WTC11 (cell line): ENCODE results near the gene BORCS5.

Experiments
- CBFB ChIP-seq: sonication (generic); formaldehyde crosslinking; IDR thresholded peaks from 2 replicates; pipeline ENCODE4 v1.8.1; 2022; ENCODE audit warnings: mild to moderate bottlenecking, low read depth, missing genetic modification reagents
- ERG ChIP-seq: fragments of 250-450 bp; sonication (Bioruptor Pico); IDR thresholded peaks from 2 replicates; pipeline ENCODE4 v1.8.0; 2021; ENCODE audit warnings: mild to moderate bottlenecking
- ETV6 ChIP-seq: sonication (generic); formaldehyde crosslinking; IDR thresholded peaks from 2 replicates; pipeline ENCODE4 v1.8.1; 2022; ENCODE audit warnings: mild to moderate bottlenecking, missing genetic modification reagents
- FOXJ3 ChIP-seq: sonication (generic); formaldehyde crosslinking; IDR thresholded peaks from 2 replicates; pipeline ENCODE4 v1.9.0; 2021; ENCODE audit warnings: missing genetic modification reagents, mild to moderate bottlenecking, borderline replicate concordance
- MAX ChIP-seq: sonication (generic); formaldehyde crosslinking; IDR thresholded peaks from 2 replicates; pipeline ENCODE4 v1.8.0; 2022; ENCODE audit warnings: mild to moderate bottlenecking, missing genetic modification reagents
- SP1 ChIP-seq: sonication (generic); formaldehyde crosslinking; conservative IDR thresholded peaks from 2 replicates; pipeline ENCODE4 v1.8.1; 2022; ENCODE audit warnings: missing genetic modification reagents
- TP53 ChIP-seq: sonication (generic); formaldehyde crosslinking; IDR thresholded peaks from 2 replicates; pipeline ENCODE4 v1.8.1; 2023; ENCODE audit warnings: mild to moderate bottlenecking, missing genetic modification reagents
- ZNF121 ChIP-seq: sonication (generic); formaldehyde crosslinking; IDR thresholded peaks from 2 replicates; pipeline ENCODE4 v1.8.0; 2023; ENCODE audit warnings: missing genetic modification reagents
- TF ChIP-seq, protein P1 (sequence below): fragments of 200-600 bp; IDR thresholded peaks from 2 replicates; pipeline ENCODE4 v1.8.0; 2022; ENCODE audit warnings: antibody characterized with exemption
- TF ChIP-seq, protein P2 (sequence below): sonication (generic); formaldehyde crosslinking; IDR thresholded peaks from 2 replicates; pipeline ENCODE4 v1.8.1; 2023; ENCODE audit warnings: mild to moderate bottlenecking, missing genetic modification reagents
- TF ChIP-seq, protein P3 (sequence below): sonication (generic); formaldehyde crosslinking; IDR thresholded peaks from 2 replicates; pipeline ENCODE4 v1.8.1; 2022; ENCODE audit warnings: mild to moderate bottlenecking, missing genetic modification reagents, moderate library complexity, borderline replicate concordance
- TF ChIP-seq, protein P4 (sequence below): sonication (generic); formaldehyde crosslinking; IDR thresholded peaks from 2 replicates; pipeline ENCODE4 v1.8.1; 2023; ENCODE audit warnings: mild to moderate bottlenecking, missing genetic modification reagents, moderate library complexity

DNA sequence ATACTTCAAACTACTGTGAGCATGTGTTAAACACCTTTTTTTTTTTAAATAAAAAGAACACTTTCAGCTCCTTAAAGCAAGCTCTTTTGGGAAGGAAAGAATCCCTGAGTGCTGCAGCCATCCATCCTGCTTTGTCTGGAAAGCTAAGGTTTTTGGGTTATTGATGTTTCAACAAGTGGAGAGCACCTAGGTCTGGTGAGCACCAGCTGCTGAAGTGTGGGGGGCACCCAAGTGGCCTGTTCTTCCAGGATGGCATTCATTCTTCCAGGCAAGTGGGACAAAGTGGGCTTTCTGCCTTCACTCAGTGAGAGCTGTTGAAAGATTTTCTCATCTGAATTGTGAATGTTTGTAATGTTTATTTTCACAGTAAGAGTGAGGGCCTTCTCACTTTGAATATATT lies 49.9 kb downstream of the BORCS5 start:
- TF ChIP-seq SP1 (CRISPR knock-in tag) (no peak), ETV6 (CRISPR knock-in tag) (no peak), TP53 (no peak), CBFB (CRISPR knock-in tag) (no peak), MAX (CRISPR knock-in tag) (no peak), ERG (CRISPR knock-in tag) (no peak), ZNF121 (no peak), FOXJ3 (CRISPR knock-in tag) (no peak)
- TF ChIP-seq, protein P1, sequence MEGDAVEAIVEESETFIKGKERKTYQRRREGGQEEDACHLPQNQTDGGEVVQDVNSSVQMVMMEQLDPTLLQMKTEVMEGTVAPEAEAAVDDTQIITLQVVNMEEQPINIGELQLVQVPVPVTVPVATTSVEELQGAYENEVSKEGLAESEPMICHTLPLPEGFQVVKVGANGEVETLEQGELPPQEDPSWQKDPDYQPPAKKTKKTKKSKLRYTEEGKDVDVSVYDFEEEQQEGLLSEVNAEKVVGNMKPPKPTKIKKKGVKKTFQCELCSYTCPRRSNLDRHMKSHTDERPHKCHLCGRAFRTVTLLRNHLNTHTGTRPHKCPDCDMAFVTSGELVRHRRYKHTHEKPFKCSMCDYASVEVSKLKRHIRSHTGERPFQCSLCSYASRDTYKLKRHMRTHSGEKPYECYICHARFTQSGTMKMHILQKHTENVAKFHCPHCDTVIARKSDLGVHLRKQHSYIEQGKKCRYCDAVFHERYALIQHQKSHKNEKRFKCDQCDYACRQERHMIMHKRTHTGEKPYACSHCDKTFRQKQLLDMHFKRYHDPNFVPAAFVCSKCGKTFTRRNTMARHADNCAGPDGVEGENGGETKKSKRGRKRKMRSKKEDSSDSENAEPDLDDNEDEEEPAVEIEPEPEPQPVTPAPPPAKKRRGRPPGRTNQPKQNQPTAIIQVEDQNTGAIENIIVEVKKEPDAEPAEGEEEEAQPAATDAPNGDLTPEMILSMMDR, result no peak
- TF ChIP-seq, protein P2, sequence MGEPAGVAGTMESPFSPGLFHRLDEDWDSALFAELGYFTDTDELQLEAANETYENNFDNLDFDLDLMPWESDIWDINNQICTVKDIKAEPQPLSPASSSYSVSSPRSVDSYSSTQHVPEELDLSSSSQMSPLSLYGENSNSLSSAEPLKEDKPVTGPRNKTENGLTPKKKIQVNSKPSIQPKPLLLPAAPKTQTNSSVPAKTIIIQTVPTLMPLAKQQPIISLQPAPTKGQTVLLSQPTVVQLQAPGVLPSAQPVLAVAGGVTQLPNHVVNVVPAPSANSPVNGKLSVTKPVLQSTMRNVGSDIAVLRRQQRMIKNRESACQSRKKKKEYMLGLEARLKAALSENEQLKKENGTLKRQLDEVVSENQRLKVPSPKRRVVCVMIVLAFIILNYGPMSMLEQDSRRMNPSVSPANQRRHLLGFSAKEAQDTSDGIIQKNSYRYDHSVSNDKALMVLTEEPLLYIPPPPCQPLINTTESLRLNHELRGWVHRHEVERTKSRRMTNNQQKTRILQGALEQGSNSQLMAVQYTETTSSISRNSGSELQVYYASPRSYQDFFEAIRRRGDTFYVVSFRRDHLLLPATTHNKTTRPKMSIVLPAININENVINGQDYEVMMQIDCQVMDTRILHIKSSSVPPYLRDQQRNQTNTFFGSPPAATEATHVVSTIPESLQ, result no peak
- TF ChIP-seq, protein P3, sequence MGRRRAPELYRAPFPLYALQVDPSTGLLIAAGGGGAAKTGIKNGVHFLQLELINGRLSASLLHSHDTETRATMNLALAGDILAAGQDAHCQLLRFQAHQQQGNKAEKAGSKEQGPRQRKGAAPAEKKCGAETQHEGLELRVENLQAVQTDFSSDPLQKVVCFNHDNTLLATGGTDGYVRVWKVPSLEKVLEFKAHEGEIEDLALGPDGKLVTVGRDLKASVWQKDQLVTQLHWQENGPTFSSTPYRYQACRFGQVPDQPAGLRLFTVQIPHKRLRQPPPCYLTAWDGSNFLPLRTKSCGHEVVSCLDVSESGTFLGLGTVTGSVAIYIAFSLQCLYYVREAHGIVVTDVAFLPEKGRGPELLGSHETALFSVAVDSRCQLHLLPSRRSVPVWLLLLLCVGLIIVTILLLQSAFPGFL (CRISPR knock-in tag), result no peak
- TF ChIP-seq, protein P4, sequence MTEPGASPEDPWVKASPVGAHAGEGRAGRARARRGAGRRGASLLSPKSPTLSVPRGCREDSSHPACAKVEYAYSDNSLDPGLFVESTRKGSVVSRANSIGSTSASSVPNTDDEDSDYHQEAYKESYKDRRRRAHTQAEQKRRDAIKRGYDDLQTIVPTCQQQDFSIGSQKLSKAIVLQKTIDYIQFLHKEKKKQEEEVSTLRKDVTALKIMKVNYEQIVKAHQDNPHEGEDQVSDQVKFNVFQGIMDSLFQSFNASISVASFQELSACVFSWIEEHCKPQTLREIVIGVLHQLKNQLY, result no peak
